Loucy (cell line): ENCODE results near the gene GADL1.

Experiments
- CTCF ChIP-seq: fragments of 200-600 bp; sonication (generic); conservative IDR thresholded peaks from 2 replicates; pipeline ENCODE4 v1.5.1; 2014; ENCODE audit warnings: mild to moderate bottlenecking, antibody characterized with exemption, low read length
- EZH2phosphoT487 ChIP-seq: fragments of 200-600 bp; IDR thresholded peaks from 2 replicates; pipeline ENCODE4 v1.6.1; 2018; ENCODE audit warnings: antibody characterized with exemption, mild to moderate bottlenecking, moderate library complexity, borderline replicate concordance

GRCh38 chr3:30747771-30748281 is 146.6 kb downstream of the GADL1 start:
- TF ChIP-seq CTCF (peak; percentile 66), EZH2phosphoT487 (no peak)
